ENCODE measurements around the gene LIPC.

LIPC gene

GRCh38 chr15:58589047-58589446 lies 157.3 kb downstream of the LIPC start:
- H3K27ac ChIP-seq = no peak overlapping the region
- TF ChIP-seq CTCF (IDR thresholded peaks at IDR 0.05) = no peak
- no peak for TF ChIP-seq ZFX (IDR thresholded peaks at IDR 0.05; ENCODE audit: borderline replicate concordance)

GRCh38 chr15:58590236-58590635 lies 158.4 kb downstream of the LIPC start:
- no peak overlapping the region for H3K27ac ChIP-seq
- TF ChIP-seq ZFX (IDR thresholded peaks at IDR 0.05; ENCODE audit: borderline replicate concordance) (no peak), CTCF (IDR thresholded peaks at IDR 0.05) (no peak)

- TF ChIP-seq ZFX (IDR thresholded peaks at IDR 0.05; ENCODE audit: borderline replicate concordance) (no peak), CTCF (IDR thresholded peaks at IDR 0.05) (no peak)
- H3K27ac ChIP-seq = no peak overlapping the region
Measured at GRCh38 chr15:58590926-58591325, 159.1 kb downstream of the LIPC start.

- H3K27ac ChIP-seq = no peak overlapping the region
- TF ChIP-seq ZFX (IDR thresholded peaks at IDR 0.05; ENCODE audit: borderline replicate concordance) = no peak
- no peak for TF ChIP-seq CTCF (IDR thresholded peaks at IDR 0.05)
Measured at GRCh38 chr15:58593870-58594269, 162.1 kb downstream of the LIPC start.

GRCh38 chr15:58594898-58595297 lies 163.1 kb downstream of the LIPC start:
- TF ChIP-seq ZFX (IDR thresholded peaks at IDR 0.05; ENCODE audit: borderline replicate concordance) = no peak
- TF ChIP-seq CTCF (IDR thresholded peaks at IDR 0.05) = no peak
- H3K27ac ChIP-seq = no peak overlapping the region

GRCh38 chr15:58595516-58596263 lies 163.9 kb downstream of the LIPC start:
- no peak for TF ChIP-seq CTCF (IDR thresholded peaks at IDR 0.05)
- TF ChIP-seq ZFX (IDR thresholded peaks at IDR 0.05; ENCODE audit: borderline replicate concordance) = no peak
- H3K27ac ChIP-seq = no peak overlapping the region

GRCh38 chr15:58597943-58598828 lies 166.4 kb downstream of the LIPC start:
- H3K27ac ChIP-seq = no peak overlapping the region
- TF ChIP-seq ZFX (IDR thresholded peaks at IDR 0.05; ENCODE audit: borderline replicate concordance) (no peak), CTCF (IDR thresholded peaks at IDR 0.05) (no peak)
